K562 (cell line): ENCODE data around the gene CAB39. TPM values are rescaled to one million over a fixed set of nuclear protein-coding genes. Genes with fewer than 3 reads are reported as not detected.

ENCODE experiments used
- ATAC-seq: fragments of 200-7000 bp; cut with Tn5 transposase; 3 replicates; pipeline ENCODE4 v1.9.1; 2020; ENCODE audit warnings: moderate library complexity
- BruUV-seq: library from RNA; stranded (reverse); fragments of 400-500 nt; replicated peaks from 2 replicates; lab custom pipeline; 2021; lab: Mats Ljungman, UMichigan
- CTCF ChIA-PET: fragments of 300-600 bp; formaldehyde crosslinking; extraction: SDS; loops from one replicate; lab custom pipeline; 2021; ENCODE audit warnings: low intra/inter-chr PET ratio; lab: Yijun Ruan, JAX
- POLR2A ChIA-PET: fragments of 300-600, 350-650 bp; sonication (Branson Sonifier 250); formaldehyde crosslinking; extraction: SDS; loops from one replicate; lab custom pipeline; 2021; ENCODE audit warnings: antibody characterized with exemption, inconsistent platforms; lab: Yijun Ruan, JAX
- DNase-seq, 4 experiments: peaks; one replicate each; pipeline versions ENCODE4 v3.0.0 to v3.0.0-alpha.2; 2011 to 2018; ENCODE audit warnings: low spot score in 3 of 4, mixed read lengths in 3 of 4; ENCODE audit errors: extremely low read depth in 1 of 4
- FAIRE-seq: peaks from 2 replicates; lab custom pipeline; 2011; peaks lifted over from hg19 to GRCh38; lab: Jason Lieb, UNC
- H2AFZ ChIP-seq: 2 replicates; pipeline ENCODE4 v1.6.0; 2011; ENCODE audit warnings: low read depth, low read length, control low read depth, inconsistent platforms
- H3K27ac ChIP-seq: fragments of 200-600 bp; 3 replicates; pipeline ENCODE4 v1.8.0; 2011; ENCODE audit warnings: low read depth, mild to moderate bottlenecking, control low read depth, inconsistent platforms, low read length, moderate library complexity, mixed read lengths; ENCODE audit errors: extremely low read depth
- H3K27me3 ChIP-seq, 2 experiments: fragments of 300-600 bp in 1 of 2; 2 replicates in 1 of 2; 3 replicates in 1 of 2; pipeline versions ENCODE4 v1.6.0 to v1.8.0; 2011; ENCODE audit warnings: inconsistent platforms in 2 of 2, low read length in 2 of 2, mild to moderate bottlenecking in 1 of 2, mixed read lengths in 1 of 2, moderate library complexity in 1 of 2; ENCODE audit not compliant: control insufficient read depth in 2 of 2, insufficient read depth in 2 of 2
- H3K36me3 ChIP-seq: fragments of 300-600 bp; 3 replicates; pipeline ENCODE4 v1.8.0; 2011; ENCODE audit warnings: mild to moderate bottlenecking, low read length, inconsistent platforms; ENCODE audit not compliant: control insufficient read depth, insufficient read depth
- H3K4me1 ChIP-seq, 2 experiments: fragments of 200-600 bp in 1 of 2; replicated peaks in 1 of 2; 2 replicates in 1 of 2; 3 replicates in 1 of 2; pipeline versions ENCODE4 v1.5.1 to v1.8.0; 2011; ENCODE audit warnings: inconsistent platforms in 2 of 2, low read length in 2 of 2, mild to moderate bottlenecking in 1 of 2, mixed read lengths in 1 of 2, moderate library complexity in 1 of 2; ENCODE audit not compliant: control insufficient read depth in 2 of 2, insufficient read depth in 2 of 2
- H3K4me2 ChIP-seq: 2 replicates; pipeline ENCODE4 v1.6.1; 2011; ENCODE audit warnings: low read length, control low read depth, inconsistent platforms, mixed read lengths; ENCODE audit not compliant: insufficient read depth
- H3K4me3 ChIP-seq: fragments of 200-600 bp; sonication (generic), shearing (Covaris generic); 2 replicates; pipeline ENCODE4 v1.5.1; 2016; ENCODE audit warnings: control low read depth, inconsistent platforms
- H3K79me2 ChIP-seq: fragments of 200-600 bp; 3 replicates; pipeline ENCODE4 v1.8.0; 2011; ENCODE audit warnings: low read length, inconsistent platforms; ENCODE audit not compliant: control insufficient read depth, insufficient read depth
- H3K9ac ChIP-seq, 2 experiments: 2 replicates each; pipeline versions ENCODE4 v1.6.0 to v1.6.1; 2011; ENCODE audit warnings: low read depth in 2 of 2, low read length in 2 of 2, control low read depth in 1 of 2, inconsistent platforms in 1 of 2, mild to moderate bottlenecking in 1 of 2, mixed read lengths in 1 of 2; ENCODE audit not compliant: insufficient read depth in 1 of 2
- H3K9me1 ChIP-seq: one replicate; pipeline ENCODE4 v1.6.0; 2011; ENCODE audit warnings: inconsistent platforms, mild to moderate bottlenecking, low read length, moderate library complexity; ENCODE audit not compliant: control insufficient read depth, insufficient read depth
- H3K9me3 ChIP-seq: replicated peaks from 2 replicates; pipeline ENCODE4 v1.5.1; 2011; ENCODE audit warnings: low read depth, low read length, inconsistent platforms; ENCODE audit not compliant: control insufficient read depth, insufficient read depth
- H4K20me1 ChIP-seq: replicated peaks from 2 replicates; pipeline ENCODE4 v1.6.1; 2011; ENCODE audit warnings: low read length, inconsistent platforms, mixed read lengths; ENCODE audit not compliant: control insufficient read depth, insufficient read depth
- ARHGAP35 ChIP-seq: fragments of 450-650 bp; IDR thresholded peaks from 2 replicates; pipeline ENCODE4 v1.6.1; 2018; ENCODE audit not compliant: partially characterized antibody
- ARID2 ChIP-seq: fragments of 450-650 bp; IDR thresholded peaks from 2 replicates; pipeline ENCODE4 v1.6.1; 2017; ENCODE audit warnings: antibody characterized with exemption, mild to moderate bottlenecking
- BRCA1 ChIP-seq, 2 experiments: fragments of 450-650 bp in 1 of 2; sonication (generic) in 1 of 2; formaldehyde crosslinking in 1 of 2; IDR thresholded peaks; 2 replicates each; pipeline versions ENCODE4 v1.5.0 to v1.6.1; 2017 to 2020; ENCODE audit warnings: mild to moderate bottlenecking in 1 of 2, missing genetic modification reagents in 1 of 2
- CCNT2 ChIP-seq: IDR thresholded peaks from 2 replicates; pipeline ENCODE4 v1.6.1; 2011; ENCODE audit warnings: borderline replicate concordance, low read depth, mild to moderate bottlenecking, moderate library complexity, mixed read lengths, low read length; ENCODE audit not compliant: insufficient read length; ENCODE audit errors: extremely low read depth
- ESRRA ChIP-seq: fragments of 450-650 bp; IDR thresholded peaks from 2 replicates; pipeline ENCODE4 v1.6.1; 2014; ENCODE audit warnings: low read depth, mild to moderate bottlenecking, moderate library complexity, borderline replicate concordance
- TAF9B ChIP-seq: fragments of 450-650 bp; IDR thresholded peaks from 2 replicates; pipeline ENCODE4 v1.6.1; 2018; ENCODE audit warnings: mild to moderate bottlenecking; ENCODE audit not compliant: partially characterized antibody
- ZBTB17 ChIP-seq: fragments of 450-650 bp; formaldehyde crosslinking; IDR thresholded peaks from 2 replicates; pipeline ENCODE4 v1.4.0; 2020; ENCODE audit warnings: mild to moderate bottlenecking
- ZFPM2 ChIP-seq: fragments of 250-450 bp; sonication (Bioruptor Pico); IDR thresholded peaks from 2 replicates; pipeline ENCODE4 v1.5.1; 2022; ENCODE audit warnings: mild to moderate bottlenecking
- ZNF134 ChIP-seq: fragments of 250-450 bp; sonication (Bioruptor Pico); conservative IDR thresholded peaks from 2 replicates; pipeline ENCODE4 v1.4.0; 2020
- ZNF274 ChIP-seq: IDR thresholded peaks from 2 replicates; pipeline ENCODE4 v1.6.1; 2011; ENCODE audit warnings: low read depth, mild to moderate bottlenecking, low read length, moderate library complexity, borderline replicate concordance
- ZNF316 ChIP-seq: fragments of 450-650 bp; IDR thresholded peaks from 2 replicates; pipeline ENCODE4 v1.6.1; 2016
- WGBS: fragments of 100-300 bp; shearing (Covaris generic); methylation state at CpG from one replicate; pipeline ENCODE4 v1.1.6; 2016; ENCODE audit warnings: low coverage, mixed read lengths; ENCODE audit not compliant: insufficient coverage; ENCODE audit errors: missing lambda C conversion rate; 5-methylcytosine and 5-hydroxymethylcytosine counted together
- in situ Hi-C: fragments of 300-500 bp; cut with MboI; formaldehyde crosslinking; loops from 4 replicates; pipeline ENCODE4 v1.15.0; 2018; ENCODE audit warnings: inconsistent platforms, mixed read lengths
- intact Hi-C: fragments of 100-400 bp; cut with micrococcal nuclease; formaldehyde crosslinking; loops from 2 replicates; pipeline ENCODE4 v1.14.2; 2022
- polyA plus RNA-seq, 8 experiments: library from polyadenylated mRNA; depleted of rRNA in 4 of 8; stranded (reverse) in 5 of 8; unstranded in 3 of 8; fragments of >200 nt; fragmentation: Nextera tagmentation in 2 of 8; fragmentation: Illumina TruSeq in 1 of 8; extraction: Ambion mirVana in 2 of 8; extraction: Trizol in 1 of 8; gene quantifications; 2 replicates each; pipeline versions ENCODE4 v1.2.1 to v1.2.3, GENCODE V29; 2011 to 2014; ENCODE audit warnings: inconsistent platforms in 1 of 8, missing spikeins in 1 of 8
- total RNA-seq, 7 experiments: library from RNA; depleted of rRNA in 6 of 7; stranded (reverse); fragments of >200 nt in 6 of 7; fragmentation: Illumina TruSeq in 2 of 7; extraction: Trizol in 2 of 7; gene quantifications; 2 replicates each; pipeline versions ENCODE4 v1.2.1 to v1.2.3, GENCODE V29; 2011 to 2021; ENCODE audit warnings: low replicate concordance in 1 of 7
- TF ChIP-seq, protein P1 (sequence below): fragments of 450-650 bp; formaldehyde crosslinking; IDR thresholded peaks from 2 replicates; pipeline ENCODE4 v1.4.0; 2020; ENCODE audit warnings: mild to moderate bottlenecking, moderate library complexity

CAB39 gene
- total and polyA plus RNA-seq, 9 of the 15 experiments (the other 6 are each of a cell fraction or from before 2014, with no cell fraction given), result 27.2 to 94.4 (median 70.1) TPM

- Histone ChIP-seq H3K4me1 (peaks cover 0 to 16% of the 10 kb centered on the region in 2 experiments; a peak in 3 of 5 replicates), H4K20me1 (no peaks in the 10 kb centered on the region), H3K4me3 (no peak overlapping the region), H3K4me2 (no peak overlapping the region), H3K79me2 (no peaks in the 10 kb centered on the region), H2AFZ (no peak overlapping the region), H3K9me3 (no peaks in the 10 kb centered on the region), H3K36me3 (no peaks in the 10 kb centered on the region), H3K9me1 (no peaks in the 10 kb centered on the region), H3K27me3 (peaks cover 3 to 29% of the 10 kb centered on the region in 2 experiments; a peak in 2 of 5 replicates), H3K27ac (no peak overlapping the region), H3K9ac (no peak overlapping the region)
- ChIA-PET POLR2A (interaction anchor here (0.6 kb wide), 2 partner anchors 573 to 856 kb away, joined by 3 read pairs; no protein-coding TSS in a partner anchor), CTCF (no interaction called here)
- ATAC-seq (no peak), FAIRE-seq (no peak), DNase-seq (no peak)
- no TSS peak for BruUV-seq
- TF ChIP-seq TAF9B, result peak; percentile 47
- no peak for TF ChIP-seq ESRRA
- WGBS, result 24% methylated on average over 7 of the region's 7 CpGs
- intact Hi-C loops, result no loop called here
- in situ Hi-C loops, result no loop called here
These were observed 117.8 kb downstream of the CAB39 start for GRCh38 chr2:230830428-230830827.

DNA sequence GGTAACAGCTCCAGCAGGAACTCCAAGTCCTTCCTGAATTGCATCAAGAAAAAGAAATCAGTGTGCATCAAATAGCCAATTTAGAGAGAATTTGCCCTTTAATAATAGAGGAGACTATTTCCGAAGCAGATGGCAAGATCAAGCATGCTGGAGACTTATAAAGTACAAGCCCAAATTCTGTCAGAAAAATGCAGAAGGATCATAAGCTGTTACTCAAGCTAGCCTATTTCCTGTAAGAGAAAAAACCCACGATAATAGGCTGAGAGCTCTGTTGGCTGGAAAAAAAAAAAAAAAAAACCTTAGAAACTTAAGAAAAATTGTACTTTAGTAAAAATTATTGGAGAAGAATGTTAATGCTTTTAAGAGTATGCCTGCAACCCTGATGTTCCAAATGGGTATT lies 127.7 kb downstream of the CAB39 start:
- Histone ChIP-seq H3K36me3 (no peaks in the 10 kb centered on the region), H2AFZ (no peak overlapping the region), H3K27me3 (peaks cover 6 to 30% of the 10 kb centered on the region in 2 experiments; a peak in 4 of 5 replicates), H3K4me3 (no peak overlapping the region), H3K4me2 (no peak overlapping the region), H3K9ac (no peak overlapping the region), H3K27ac (no peak overlapping the region), H3K79me2 (no peaks in the 10 kb centered on the region), H3K9me3 (no peaks in the 10 kb centered on the region), H4K20me1 (no peaks in the 10 kb centered on the region), H3K4me1 (no peaks in the 10 kb centered on the region), H3K9me1 (no peaks in the 10 kb centered on the region)
- ATAC-seq, result no peak
- no peak for TF ChIP-seq ZNF274
- TF ChIP-seq ARID2, result no peak
- TF ChIP-seq ZBTB17 (CRISPR knock-in tag), result no peak
- TF ChIP-seq ARHGAP35, result no peak
- TF ChIP-seq ZFPM2 (CRISPR knock-in tag), result no peak
- TF ChIP-seq, protein P1, sequence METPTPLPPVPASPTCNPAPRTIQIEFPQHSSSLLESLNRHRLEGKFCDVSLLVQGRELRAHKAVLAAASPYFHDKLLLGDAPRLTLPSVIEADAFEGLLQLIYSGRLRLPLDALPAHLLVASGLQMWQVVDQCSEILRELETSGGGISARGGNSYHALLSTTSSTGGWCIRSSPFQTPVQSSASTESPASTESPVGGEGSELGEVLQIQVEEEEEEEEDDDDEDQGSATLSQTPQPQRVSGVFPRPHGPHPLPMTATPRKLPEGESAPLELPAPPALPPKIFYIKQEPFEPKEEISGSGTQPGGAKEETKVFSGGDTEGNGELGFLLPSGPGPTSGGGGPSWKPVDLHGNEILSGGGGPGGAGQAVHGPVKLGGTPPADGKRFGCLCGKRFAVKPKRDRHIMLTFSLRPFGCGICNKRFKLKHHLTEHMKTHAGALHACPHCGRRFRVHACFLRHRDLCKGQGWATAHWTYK (CRISPR knock-in tag), result no peak
- no peak for TF ChIP-seq BRCA1 (IDR thresholded peaks at IDR 0.05)
- no peak for TF ChIP-seq BRCA1 (CRISPR knock-in tag; IDR thresholded peaks at IDR 0.05)
- no peak for TF ChIP-seq ZNF316
- no peak for TF ChIP-seq CCNT2
- no peak for TF ChIP-seq ZNF134
- BruUV-seq, result no TSS peak
- DNase-seq, result no peak
- in situ Hi-C loops (no loop called here), intact Hi-C loops (no loop called here)
- WGBS, result 6% methylated on average over 2 of the region's 2 CpGs
- CTCF ChIA-PET, result no interaction called here
- no peak for FAIRE-seq
- POLR2A ChIA-PET, result interaction anchor here (0.9 kb wide), 1 partner anchor 1209 kb away, joined by 3 read pairs; no protein-coding TSS in a partner anchor
